Endodermal cell (in vitro differentiated cells): Measurements from ENCODE around the gene ARPP19. TPM values are rescaled to one million over a fixed set of nuclear protein-coding genes. Genes with fewer than 3 reads are reported as not detected.

ENCODE experiments used
- DNase-seq: peaks from one replicate; pipeline ENCODE4 v3.0.0-alpha.2; 2017
- H3K27ac ChIP-seq: 2 replicates; pipeline ENCODE4 v1.5.1; 2013; ENCODE audit warnings: mild to moderate bottlenecking, low read depth, low read length, moderate library complexity
- H3K27me3 ChIP-seq: 2 replicates; pipeline ENCODE4 v1.6.1; 2013; ENCODE audit warnings: mild to moderate bottlenecking, low read length, moderate library complexity; ENCODE audit not compliant: insufficient read depth, control insufficient read depth, poor library complexity, severe bottlenecking
- H3K36me3 ChIP-seq: 2 replicates; pipeline ENCODE4 v1.7.0; 2013; ENCODE audit warnings: mild to moderate bottlenecking, low read length, moderate library complexity; ENCODE audit not compliant: control insufficient read depth, insufficient read depth
- H3K4me1 ChIP-seq: one replicate; pipeline ENCODE4 v1.7.0; 2013; ENCODE audit warnings: low read length; ENCODE audit not compliant: control insufficient read depth, insufficient read depth
- H3K4me3 ChIP-seq: 2 replicates; pipeline ENCODE4 v1.5.1; 2013; ENCODE audit warnings: mild to moderate bottlenecking, low read length, moderate library complexity
- H3K9ac ChIP-seq: 2 replicates; pipeline ENCODE4 v1.6.1; 2013; ENCODE audit warnings: mild to moderate bottlenecking, low read length, moderate library complexity; ENCODE audit not compliant: poor library complexity, severe bottlenecking; ENCODE audit errors: extremely low read depth
- H3K9me3 ChIP-seq: 2 replicates; pipeline ENCODE4 v1.6.1; 2013; ENCODE audit warnings: mild to moderate bottlenecking, low read length, moderate library complexity; ENCODE audit not compliant: control insufficient read depth
- H3K27ac Mint-ChIP-seq: 2 replicates; pipeline ENCODE4 v1.8.0; 2020; ENCODE audit warnings: mixed read lengths
- H3K27me3 Mint-ChIP-seq: 2 replicates; pipeline ENCODE4 v1.8.0; 2021; ENCODE audit warnings: mild to moderate bottlenecking, mixed read lengths; ENCODE audit not compliant: insufficient read depth
- H3K36me3 Mint-ChIP-seq: 2 replicates; pipeline ENCODE4 v1.8.0; 2020; ENCODE audit warnings: low read depth, mixed read lengths
- H3K4me1 Mint-ChIP-seq: 2 replicates; pipeline ENCODE4 v1.8.0; 2020; ENCODE audit warnings: mixed read lengths
- H3K4me3 Mint-ChIP-seq: 2 replicates; pipeline ENCODE4 v1.8.0; 2020; ENCODE audit warnings: mild to moderate bottlenecking, moderate library complexity, mixed read lengths
- H3K9me3 Mint-ChIP-seq: 2 replicates; pipeline ENCODE4 v1.8.0; 2020; ENCODE audit warnings: mild to moderate bottlenecking, mixed read lengths
- CTCF ChIP-seq: fragments of 200-600 bp; sonication (generic); conservative IDR thresholded peaks from 2 replicates; pipeline ENCODE4 v1.5.0; 2021; ENCODE audit warnings: antibody characterized with exemption, mild to moderate bottlenecking
- WGBS, 2 experiments: methylation state at CpG; one replicate each; pipeline versions ENCODE4 v1.1.5 to v1.1.7; 2013; ENCODE audit warnings: missing lambda C conversion rate in 2 of 2, mixed read lengths in 1 of 2; ENCODE audit not compliant: insufficient coverage in 1 of 2, insufficient read length in 1 of 2; 5-methylcytosine and 5-hydroxymethylcytosine counted together
- total RNA-seq, 2 donors: library from RNA; stranded (reverse); fragmentation: NEBNext Ultra II Directional in 1 of 2; extraction: Animal tissue kit (Norgen Biotek cat#: 25700) in 1 of 2; gene quantifications; 2 replicates in 1 of 2; 3 replicates in 1 of 2; pipeline ENCODE4 v1.2.1, GENCODE V29; 2021

The ARPP19 gene
- total RNA-seq, 2 donors from 2014 or later, result 188 to 219 TPM

GRCh38 chr15:52520421-52520820 is 48.4 kb downstream of the ARPP19 start:
- H3K27ac ChIP-seq, result no peak overlapping the region
- no peaks in the 10 kb centered on the region for H3K9me3 ChIP-seq
- Mint-ChIP-seq H3K9me3 (no peaks in the 10 kb centered on the region), H3K4me1 (peaks cover 5% of the 10 kb centered on the region), H3K36me3 (no peaks in the 10 kb centered on the region), H3K27ac (no peak overlapping the region), H3K4me3 (no peak overlapping the region), H3K27me3 (no peaks in the 10 kb centered on the region)
- H3K27me3 ChIP-seq, result no peaks in the 10 kb centered on the region
- DNase-seq, result no peak
- no peak overlapping the region for H3K4me3 ChIP-seq
- H3K4me1 ChIP-seq, result no peaks in the 10 kb centered on the region
- no peak for TF ChIP-seq CTCF
- H3K9ac ChIP-seq, result no peak overlapping the region
- no peaks in the 10 kb centered on the region for H3K36me3 ChIP-seq

- WGBS, 2 experiments, result 79 to 93% methylated on average over 6 to 8 of the region's 8 CpGs
- H3K4me1 Mint-ChIP-seq, result peaks cover 5% of the 10 kb centered on the region
- Histone ChIP-seq H3K27me3 (no peaks in the 10 kb centered on the region), H3K9ac (no peak overlapping the region), H3K4me3 (no peak overlapping the region), H3K9me3 (no peaks in the 10 kb centered on the region), H3K36me3 (no peaks in the 10 kb centered on the region), H3K4me1 (no peaks in the 10 kb centered on the region), H3K27ac (no peak overlapping the region)
- H3K9me3 Mint-ChIP-seq, result no peaks in the 10 kb centered on the region
- H3K4me3 Mint-ChIP-seq, result no peak overlapping the region
- no peak for TF ChIP-seq CTCF
- no peak for DNase-seq
- no peak overlapping the region for H3K27ac Mint-ChIP-seq
- no peaks in the 10 kb centered on the region for H3K27me3 Mint-ChIP-seq
- no peaks in the 10 kb centered on the region for H3K36me3 Mint-ChIP-seq
Observed at GRCh38 chr15:52518487-52519371, 50.1 kb downstream of the ARPP19 start.

- DNase-seq, result no peak
- Mint-ChIP-seq H3K36me3 (no peaks in the 10 kb centered on the region), H3K4me1 (no peaks in the 10 kb centered on the region), H3K9me3 (no peaks in the 10 kb centered on the region), H3K4me3 (no peak overlapping the region), H3K27me3 (no peaks in the 10 kb centered on the region), H3K27ac (no peak overlapping the region)
- no peak overlapping the region for H3K4me3 ChIP-seq
- H3K27ac ChIP-seq, result no peak overlapping the region
- no peaks in the 10 kb centered on the region for H3K36me3 ChIP-seq
- H3K4me1 ChIP-seq, result no peaks in the 10 kb centered on the region
- 85 to 100% methylated on average over 1 of the region's 1 CpG for WGBS, 2 experiments
- TF ChIP-seq CTCF, result no peak
- H3K9me3 ChIP-seq, result no peaks in the 10 kb centered on the region
- no peaks in the 10 kb centered on the region for H3K27me3 ChIP-seq
- no peak overlapping the region for H3K9ac ChIP-seq
Observed at GRCh38 chr15:52517014-52517413, 51.8 kb downstream of the ARPP19 start.
